SIG-M5 treated with dmso at 0.1 percent for 504 hours (cell line): ENCODE measurements around the gene VIT.
"Not testable (repeated sequence)": the region's sequence is repeated elsewhere in the genome, so short reads cannot be mapped to it uniquely, and the experiment has no call there.

ENCODE experiments used
- DNase-seq: peaks from one replicate; lab custom pipeline; 2025; ENCODE audit not compliant: unreplicated experiment; lab: John Stamatoyannopoulos, UW

The VIT gene

DNA sequence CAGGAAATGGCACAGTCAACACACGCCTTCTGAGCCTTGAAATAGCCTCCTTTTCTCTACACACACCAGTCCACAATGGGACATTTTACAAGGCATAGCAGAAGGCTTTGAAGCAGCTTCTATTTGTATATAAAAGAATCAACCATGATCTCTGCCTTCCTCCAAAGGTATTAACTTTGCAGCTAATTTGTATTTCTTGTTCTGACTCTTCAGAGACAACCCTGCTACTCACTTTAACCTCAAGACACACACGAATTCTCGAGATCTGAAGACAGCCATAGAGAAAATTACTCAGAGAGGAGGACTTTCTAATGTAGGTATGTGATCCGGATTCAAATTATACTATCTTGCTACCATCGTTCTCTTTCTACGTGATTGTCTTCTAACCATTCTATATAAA lies 104.6 kb downstream of the VIT start:
- DNase-seq, result no peak

DNA sequence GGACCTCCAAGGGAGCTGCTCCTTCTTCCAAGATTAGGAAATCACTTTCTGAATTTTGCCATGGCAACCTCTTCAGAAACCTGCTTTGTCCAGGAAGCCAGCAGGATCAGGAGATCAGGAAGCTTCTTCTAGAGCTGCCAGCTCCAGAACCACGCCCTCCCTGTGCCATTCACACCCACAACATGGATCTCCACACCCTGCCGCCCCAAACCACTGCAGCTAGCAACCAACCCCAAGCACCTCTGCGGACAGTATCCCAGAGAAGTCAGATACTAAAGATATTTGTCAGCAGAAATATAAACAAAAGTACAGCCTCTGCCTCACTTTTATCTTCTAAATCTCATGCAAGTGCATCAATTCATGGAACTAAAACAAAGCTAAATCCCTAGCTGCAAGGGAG lies 106.4 kb downstream of the VIT start:
- no peak for DNase-seq

DNA sequence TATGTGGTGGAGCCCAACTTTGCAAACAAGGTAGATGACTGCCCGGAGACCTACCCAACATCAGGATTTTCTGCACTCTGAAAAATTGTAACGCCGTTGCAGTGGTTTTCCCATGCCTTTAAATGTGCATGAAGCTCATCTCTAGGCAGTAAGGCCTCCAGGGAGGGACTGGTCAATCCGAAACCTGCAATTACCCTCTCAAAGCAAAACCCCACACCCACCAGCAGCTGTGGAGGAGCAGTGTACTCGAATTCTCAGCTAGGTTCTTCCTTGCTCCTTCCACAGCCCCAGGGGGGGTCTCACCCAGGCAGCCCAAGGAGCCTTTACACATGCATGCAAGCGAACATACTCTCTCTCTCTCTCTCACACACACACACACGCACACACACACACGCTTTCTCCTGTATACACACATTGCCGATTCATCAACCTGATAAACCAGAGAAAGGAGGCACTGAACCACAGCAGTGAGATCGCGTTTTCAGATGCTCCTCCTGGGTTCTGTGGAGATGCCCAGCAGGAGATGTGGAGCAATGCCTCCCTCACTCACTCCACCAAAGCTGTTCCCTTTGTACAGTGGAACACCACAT lies 109.2 kb downstream of the VIT start:
- no peak for DNase-seq

DNA sequence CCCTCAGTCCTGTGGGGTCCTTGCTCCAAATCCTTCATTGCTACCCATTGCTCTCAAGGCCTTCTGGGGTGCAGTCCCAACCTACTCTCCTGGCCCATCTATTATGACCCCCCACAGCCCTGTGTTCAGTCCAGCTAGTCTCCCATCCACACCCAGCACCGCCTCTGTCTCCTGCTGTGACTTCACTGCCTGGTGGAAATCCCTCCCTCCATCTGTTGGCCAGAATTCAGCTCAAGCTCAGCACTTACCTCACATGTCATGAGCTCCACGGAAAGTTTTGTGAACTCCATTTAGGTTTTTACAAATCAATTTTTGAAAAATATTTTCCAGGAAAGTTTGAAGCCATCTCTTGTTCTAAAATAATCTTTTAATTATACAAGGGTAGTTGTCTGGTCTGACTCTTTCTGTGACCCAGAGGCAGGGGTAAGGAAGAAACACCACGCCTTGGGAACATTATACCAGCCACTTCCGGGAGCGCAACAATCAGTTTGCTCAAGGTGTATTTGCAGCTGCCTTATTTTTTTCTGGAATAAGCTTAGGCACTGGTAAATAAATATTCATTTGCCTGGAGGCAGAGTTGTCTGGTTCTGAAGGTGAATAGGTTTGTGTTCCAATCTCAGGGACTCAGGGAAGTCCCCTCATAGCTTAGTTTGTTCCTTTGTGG lies 110.8 kb downstream of the VIT start:
- DNase-seq, result no peak

DNA sequence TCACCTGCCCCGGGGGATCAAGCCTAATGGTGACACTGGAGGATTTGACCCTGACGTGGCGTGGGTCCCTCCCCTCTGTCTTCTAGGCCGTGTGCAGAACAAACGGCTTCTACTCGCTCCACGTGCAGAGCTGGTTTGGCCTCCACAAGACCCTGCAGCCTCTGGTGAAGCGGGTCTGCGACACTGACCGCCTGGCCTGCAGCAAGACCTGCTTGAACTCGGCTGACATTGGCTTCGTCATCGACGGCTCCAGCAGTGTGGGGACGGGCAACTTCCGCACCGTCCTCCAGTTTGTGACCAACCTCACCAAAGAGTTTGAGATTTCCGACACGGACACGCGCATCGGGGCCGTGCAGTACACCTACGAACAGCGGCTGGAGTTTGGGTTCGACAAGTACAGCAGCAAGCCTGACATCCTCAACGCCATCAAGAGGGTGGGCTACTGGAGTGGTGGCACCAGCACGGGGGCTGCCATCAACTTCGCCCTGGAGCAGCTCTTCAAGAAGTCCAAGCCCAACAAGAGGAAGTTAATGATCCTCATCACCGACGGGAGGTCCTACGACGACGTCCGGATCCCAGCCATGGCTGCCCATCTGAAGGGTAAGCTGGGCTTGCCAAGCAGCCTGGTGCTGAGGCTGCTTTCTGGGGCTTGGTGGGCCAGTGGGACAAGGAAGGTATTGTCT lies 112.0 kb downstream of the VIT start:
- DNase-seq, result no peak

DNA sequence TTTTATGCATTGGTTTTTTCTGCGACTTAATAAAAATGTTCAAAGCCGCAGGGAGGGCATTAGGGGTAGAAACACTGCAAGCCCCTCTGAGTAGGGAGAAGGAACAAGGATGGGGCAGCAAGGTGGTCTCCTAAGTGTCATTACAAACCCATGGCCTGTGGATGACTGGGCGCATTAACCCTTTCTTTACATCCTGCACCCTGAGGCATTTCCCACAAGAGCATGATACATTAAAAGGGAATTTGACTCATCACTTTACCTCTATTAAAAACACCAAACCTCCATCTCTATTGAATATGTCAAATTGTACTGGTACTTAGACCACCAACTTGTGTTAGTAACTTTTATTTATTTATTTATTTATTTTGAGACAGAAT lies 112.5 kb downstream of the VIT start:
- no peak for DNase-seq

DNA sequence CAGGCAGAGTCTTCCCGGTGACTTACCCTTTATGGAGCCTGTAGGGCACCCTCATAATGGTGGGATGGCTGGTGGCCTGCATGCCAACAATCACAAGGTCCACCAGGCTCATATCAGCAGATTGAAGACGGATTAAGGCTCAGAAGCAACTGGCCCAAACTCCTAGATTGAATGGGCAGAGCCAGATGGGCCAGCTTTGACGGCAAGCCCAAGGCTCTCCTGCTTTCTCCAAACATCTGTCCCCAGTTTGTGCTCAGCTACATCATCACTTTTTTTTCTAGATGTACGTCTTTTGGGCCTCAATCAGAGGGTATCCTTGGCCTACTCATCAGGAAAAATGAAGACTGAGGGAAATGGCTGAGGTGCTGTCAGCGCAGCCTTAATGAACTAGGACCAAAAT lies 114.6 kb downstream of the VIT start:
- DNase-seq, result no peak

DNA sequence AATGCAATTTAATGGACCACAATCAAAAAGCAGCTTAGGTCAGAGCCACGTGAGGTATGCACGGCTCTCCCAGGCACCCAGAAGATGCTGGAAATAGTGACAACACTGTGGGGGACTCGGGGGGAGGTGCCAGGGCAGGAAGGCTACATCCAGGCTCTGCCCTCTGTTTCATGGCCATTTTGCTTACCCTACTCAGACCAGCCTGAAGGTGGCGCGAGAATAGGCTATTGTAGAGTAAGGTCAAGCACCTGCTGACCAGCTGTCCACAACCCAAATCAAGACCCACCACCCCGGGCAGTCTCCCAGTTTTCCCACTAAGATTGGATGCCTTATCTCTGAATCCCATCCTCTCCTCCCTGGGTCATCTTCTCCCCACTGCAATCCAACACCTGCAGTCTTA lies 115.7 kb downstream of the VIT start:
- no peak for DNase-seq

DNA sequence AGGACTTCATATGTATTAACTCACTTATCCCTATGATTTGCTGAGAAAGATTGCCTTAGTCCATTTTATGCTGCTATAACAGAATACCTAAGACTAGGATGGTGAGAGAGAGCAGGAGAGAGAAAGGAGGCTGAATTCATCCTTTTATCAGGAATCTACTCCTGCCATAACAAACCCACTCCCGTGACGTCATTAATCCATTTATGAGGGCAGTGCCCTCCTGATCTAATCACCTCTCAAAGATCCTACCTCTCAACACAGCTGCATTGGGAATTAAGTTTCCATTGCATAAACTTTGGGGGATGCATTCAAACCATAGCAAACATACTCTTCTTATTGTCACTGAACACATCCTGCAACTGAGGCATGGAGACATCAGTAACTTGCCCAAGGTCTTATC lies 122.0 kb downstream of the VIT start:
- DNase-seq, result no peak

DNA sequence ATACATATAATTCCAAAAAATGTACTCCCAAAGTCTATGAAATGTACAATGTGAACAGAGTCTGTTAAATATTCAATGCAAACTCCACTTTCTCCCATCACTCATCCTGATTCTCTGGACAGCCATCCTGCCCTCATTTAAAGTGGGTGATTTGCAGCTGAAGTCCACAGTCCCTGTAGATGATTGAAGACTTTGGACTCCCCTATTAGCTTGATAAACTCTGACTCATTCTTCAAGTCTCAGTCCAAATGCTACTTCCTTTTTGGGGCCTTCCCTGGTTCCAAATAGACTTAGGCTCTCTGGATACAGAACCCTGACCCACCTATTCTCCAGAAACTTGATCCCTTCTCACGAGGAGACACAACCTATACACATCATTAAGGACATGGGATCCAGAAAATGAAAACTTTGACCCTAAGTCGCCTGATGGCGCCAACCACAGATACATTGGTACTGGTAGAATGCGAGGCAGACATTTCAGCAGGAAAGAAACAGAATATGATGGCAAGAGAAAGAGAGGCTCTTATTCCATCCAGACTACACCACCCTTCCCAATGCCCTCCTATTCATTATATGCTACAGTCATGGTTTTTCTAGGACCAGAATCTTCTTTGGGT lies 122.7 kb downstream of the VIT start:
- DNase-seq, result no peak

DNA sequence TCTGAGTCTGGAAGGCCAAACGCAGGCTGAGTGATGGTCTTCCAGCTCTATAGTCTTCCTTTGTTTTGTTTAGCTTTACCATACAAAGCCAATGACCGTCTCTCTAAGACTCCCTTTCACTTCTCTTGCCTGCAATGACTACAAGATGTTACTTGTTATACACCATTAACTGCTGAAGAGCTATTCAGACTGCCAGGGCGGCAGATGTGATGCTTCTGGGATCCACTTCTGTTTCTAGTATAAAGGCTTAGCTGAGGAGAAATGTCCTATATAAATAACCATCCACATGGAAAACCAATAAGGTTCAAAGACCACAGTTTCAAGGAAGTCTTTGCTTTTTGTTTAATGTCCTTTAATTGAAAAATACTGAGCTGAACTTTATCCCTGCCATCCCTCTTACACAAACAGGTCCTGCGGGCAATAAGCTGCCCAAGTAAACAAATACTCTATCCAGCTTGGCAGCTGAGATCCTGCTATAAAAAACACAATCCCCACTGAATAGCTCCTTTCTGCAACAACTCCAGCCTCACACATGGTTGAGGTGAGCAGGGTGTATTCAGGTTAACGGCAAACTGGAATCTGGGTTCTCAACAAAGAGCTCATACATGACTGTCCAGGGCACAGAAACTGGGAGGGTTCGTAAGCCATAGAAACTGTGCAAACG lies 124.6 kb downstream of the VIT start:
- no peak for DNase-seq

DNA sequence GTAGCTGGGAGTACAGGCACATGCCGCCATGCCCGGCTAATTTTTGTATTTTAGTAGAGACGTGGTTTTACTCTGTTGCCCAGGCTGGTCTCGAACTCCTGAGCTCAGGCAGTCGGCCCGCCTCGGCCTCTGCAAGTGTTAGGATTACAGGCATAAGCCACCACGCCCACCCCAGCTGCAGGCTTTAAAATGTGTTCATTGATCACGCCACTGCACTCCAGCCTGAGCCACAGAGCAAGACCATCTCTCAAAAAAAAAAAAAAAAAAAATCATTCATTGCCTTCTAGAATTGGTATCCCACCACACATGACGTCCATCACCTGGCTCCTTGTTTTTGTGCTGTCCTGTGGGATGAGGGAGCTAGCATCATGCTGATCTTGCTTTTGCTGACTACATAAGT lies 127.4 kb downstream of the VIT start:
- DNase-seq, result no peak

DNA sequence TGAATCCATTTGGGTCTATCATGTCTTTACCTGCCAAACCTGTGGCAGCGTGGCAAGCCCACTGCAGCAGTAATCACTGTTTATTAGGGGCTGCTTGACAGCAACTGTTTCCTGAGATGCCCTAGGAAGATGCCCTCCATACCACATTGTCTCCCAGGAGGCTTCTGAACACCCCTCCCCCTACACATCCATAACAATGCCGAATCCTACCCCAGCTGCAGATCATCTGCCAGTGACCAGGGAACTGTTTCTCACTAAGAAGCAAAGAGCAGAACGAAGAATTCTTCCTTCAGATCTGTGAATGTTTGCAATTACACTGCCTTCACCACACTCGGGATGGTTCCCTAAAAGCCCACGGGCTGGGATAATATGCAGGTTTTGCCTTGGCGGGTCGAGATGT lies 127.8 kb downstream of the VIT start:
- no peak for DNase-seq

DNA sequence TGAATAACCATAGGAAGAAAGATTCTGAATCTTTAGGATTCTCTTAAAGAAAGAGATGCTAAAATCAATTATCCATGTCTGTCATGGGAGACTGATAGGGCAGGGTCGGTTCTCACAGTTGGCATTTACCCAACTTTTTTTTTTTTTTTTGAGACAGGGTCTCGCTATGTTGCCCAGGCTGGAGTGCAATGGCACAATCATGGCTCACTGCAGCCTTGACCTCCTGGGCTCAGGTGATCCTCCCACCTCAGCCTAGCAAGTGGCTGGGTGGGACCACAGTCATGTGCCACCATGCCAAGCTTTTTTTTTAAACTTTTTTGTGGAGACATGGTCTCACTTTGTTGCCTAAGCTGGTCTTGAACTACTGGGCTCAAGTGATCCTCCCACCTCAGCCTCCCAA lies 128.2 kb downstream of the VIT start:
- not testable (repeated sequence) for DNase-seq

DNA sequence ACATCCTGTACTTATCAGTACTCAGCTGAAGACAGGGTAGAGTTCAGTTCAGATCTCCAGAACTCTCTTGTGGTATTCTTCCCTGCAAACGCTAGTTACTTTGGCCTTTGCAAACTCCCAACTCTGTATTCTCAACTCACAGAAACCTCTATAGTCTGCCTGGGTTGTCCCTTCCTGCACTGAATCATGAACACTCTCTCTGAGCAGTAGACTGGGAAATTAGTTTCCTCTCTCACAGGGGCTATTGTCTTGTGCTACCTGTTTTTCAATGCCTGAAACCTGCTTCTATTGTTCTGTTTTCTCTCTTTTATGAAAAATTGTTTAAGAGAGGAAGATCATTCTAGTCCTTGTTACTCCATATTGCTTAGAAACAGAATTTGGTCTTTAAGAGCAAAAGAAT lies 134.7 kb downstream of the VIT start:
- no peak for DNase-seq

DNA sequence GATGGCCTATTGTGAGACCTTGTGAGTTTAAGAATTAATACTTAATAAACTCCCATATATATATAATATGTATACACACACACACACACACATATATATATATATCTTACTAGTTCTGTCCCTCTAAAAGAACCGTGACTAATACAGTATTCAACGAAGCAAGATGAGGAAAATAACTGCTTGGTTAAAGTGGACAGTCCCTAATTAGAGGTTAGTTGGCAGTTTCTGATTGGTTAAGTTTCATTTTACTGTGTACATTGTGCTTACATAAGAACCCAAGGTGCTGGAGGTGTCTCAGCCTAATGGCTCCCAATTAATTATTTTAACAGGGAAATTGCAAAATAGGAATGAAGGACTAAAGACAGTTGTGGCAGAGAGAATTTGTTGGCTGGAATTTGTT lies 137.7 kb downstream of the VIT start:
- no peak for DNase-seq

DNA sequence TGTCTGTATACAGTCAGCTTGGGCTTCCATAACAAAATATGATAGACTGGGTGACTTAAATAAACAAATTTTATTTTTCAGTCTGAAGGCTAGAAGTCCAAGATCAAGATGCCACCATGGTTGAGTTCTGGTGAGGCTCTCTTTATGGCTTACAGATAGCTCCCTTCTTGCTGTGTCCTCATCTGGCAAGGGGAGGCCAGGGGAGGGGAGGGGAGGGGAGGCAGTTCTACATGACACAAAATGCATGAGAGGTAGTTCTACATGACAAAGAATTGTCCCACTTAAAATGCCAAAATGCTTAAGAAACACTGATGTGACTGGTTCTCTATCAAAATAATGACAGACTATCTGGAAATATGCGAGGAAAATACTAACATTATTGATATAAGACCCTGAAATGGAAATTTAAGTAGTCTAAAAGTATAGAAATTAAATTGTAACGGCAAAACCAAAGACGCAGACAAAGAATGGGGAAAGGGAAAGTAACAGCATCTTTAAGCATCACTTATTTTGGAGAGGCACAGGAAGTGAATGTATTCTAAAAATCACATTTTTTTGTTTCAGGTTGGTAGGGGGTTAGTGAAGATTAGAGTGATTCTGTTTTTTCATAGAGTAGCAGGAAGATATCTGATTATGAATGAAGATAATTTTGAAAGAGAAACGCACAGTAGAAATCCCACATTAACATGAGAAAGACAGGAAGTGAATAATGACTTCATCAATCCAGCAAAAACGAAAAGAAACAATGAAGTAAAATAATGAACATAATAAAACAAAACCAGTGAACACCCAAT lies 138.4 kb downstream of the VIT start:
- DNase-seq, result no peak

DNA sequence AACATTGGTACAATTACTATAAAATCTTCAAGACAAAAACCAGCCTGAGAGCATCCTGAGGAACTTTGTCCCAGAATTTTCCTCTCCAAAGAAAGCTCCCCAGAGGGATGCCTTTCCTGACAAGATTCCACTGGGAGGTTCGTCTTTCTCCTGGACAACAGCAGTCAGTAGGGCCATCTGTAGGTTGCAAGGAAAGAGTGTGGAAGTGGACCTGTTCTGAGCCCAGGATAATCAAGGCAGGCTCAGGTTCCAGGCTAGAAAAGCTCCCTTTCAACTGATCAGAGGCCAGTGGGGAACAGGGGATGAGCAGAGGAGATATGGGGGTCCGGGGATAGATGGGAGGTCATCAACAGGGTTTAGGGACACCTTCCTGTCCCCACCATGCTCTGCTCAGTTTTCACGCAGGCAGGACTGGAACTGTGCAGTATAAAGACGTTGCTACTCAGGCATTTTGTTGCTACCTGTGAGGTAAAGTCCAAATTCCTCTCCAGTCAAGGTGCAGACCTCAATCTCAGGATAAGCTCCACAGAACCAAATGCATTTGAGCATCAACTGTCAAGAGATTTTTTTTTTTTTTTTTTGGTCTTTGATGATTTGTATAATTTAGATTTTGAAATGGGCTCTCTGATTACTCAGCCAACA lies 143.6 kb downstream of the VIT start:
- DNase-seq, result no peak

DNA sequence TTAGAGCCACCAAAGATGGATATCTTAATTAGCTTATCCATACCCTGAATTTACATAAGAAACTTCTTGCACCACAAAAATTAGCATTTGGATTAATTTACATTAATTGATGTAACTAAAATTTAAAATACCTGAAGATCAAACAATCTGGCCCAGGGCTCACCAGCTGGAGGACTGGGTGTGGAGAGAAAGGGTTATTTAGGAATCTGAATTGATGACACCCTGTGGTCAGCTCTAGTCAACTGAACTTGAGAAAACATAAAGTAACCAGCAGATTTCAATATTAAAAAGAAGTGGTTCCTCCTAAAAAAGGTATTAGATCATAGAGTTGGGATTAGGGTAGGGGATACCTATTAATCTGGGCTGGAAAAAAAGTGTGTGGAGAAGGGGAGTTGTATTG lies 147.3 kb downstream of the VIT start:
- no peak for DNase-seq

DNA sequence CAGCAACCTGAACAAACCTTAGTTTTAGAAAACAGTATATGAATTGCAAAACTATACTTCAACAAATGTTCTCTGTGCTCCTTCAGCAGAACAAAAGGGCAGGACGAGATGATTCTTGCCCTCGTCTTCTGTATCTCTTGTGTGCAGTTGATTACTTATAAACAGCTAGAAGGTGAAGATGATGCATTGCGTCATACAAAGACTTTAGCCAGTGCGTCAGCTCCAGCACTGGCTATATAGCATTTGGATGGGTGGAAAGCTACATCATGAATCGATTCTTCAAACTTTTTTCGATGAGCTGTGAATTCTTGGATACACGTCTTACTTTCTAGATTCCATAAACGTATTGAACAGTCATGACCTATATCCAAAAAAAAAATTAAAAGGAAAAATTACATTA lies 152.8 kb downstream of the VIT start:
- DNase-seq, result no peak

DNA sequence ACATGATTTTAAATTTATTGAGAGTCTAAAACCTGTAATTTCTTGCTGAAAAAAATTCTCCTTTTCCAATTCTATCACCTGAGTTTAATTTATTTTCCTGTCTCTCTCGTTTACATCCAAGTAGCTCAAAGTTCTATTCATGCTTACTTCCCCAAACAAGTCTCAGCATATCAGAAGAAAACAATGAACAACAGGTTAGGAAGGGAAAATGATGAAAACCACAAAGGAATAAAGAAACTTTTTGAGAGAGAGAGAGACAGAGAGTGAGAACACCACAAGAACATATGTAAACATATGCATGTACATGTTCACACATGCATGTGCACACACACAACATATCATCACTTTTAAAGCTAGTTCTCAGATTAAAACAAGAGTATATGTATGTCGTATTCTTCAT lies 157.7 kb downstream of the VIT start:
- no peak for DNase-seq
